HepG2 (cell line): ENCODE results near the gene MT1A. TPM values are rescaled to one million over a fixed set of nuclear protein-coding genes. Genes with fewer than 3 reads are reported as not detected.
A peak's percentile ranks its signal among the peaks of the same experiment; 100 is the strongest.

Experiments
- CEBPZ ChIP-seq: IDR thresholded peaks from 2 replicates; pipeline ENCODE4 v1.6.1; 2012; ENCODE audit warnings: low read length, improper control_type of control experiment
- FIP1L1 ChIP-seq: fragments of 200-400 bp; formaldehyde crosslinking; IDR thresholded peaks from 2 replicates; pipeline ENCODE4 v1.6.1; 2018; ENCODE audit warnings: low read depth, mild to moderate bottlenecking, low read length, moderate library complexity, borderline replicate concordance; ENCODE audit not compliant: insufficient read depth
- HOXD1 ChIP-seq: sonication (generic); formaldehyde crosslinking; IDR thresholded peaks from 2 replicates; pipeline ENCODE4 v1.5.0; 2020; ENCODE audit warnings: missing genetic modification reagents
- IRX3 ChIP-seq: sonication (generic); formaldehyde crosslinking; IDR thresholded peaks from 2 replicates; pipeline ENCODE4 v1.8.1; 2023; ENCODE audit warnings: mild to moderate bottlenecking, low read depth, missing genetic modification reagents, borderline replicate concordance
- MXD4 ChIP-seq: IDR thresholded peaks from 2 replicates; pipeline ENCODE4 v1.6.1; 2016; ENCODE audit warnings: mild to moderate bottlenecking, missing biosample characterization, missing genetic modification reagents
- MZF1 ChIP-seq: sonication (generic); formaldehyde crosslinking; IDR thresholded peaks from 2 replicates; pipeline ENCODE4 v1.8.1; 2023; ENCODE audit warnings: mild to moderate bottlenecking, missing genetic modification reagents, borderline replicate concordance
- SIX1 ChIP-seq: sonication (generic); formaldehyde crosslinking; IDR thresholded peaks from 2 replicates; pipeline ENCODE4 v1.4.0; 2020; ENCODE audit warnings: missing genetic modification reagents, borderline replicate concordance
- TFDP2 ChIP-seq: sonication (generic); formaldehyde crosslinking; IDR thresholded peaks from 2 replicates; pipeline ENCODE4 v1.4.0; 2020; ENCODE audit warnings: missing genetic modification reagents
- TP53 ChIP-seq: sonication (generic); formaldehyde crosslinking; conservative IDR thresholded peaks from 2 replicates; pipeline ENCODE4 v1.4.0; 2020; ENCODE audit warnings: missing genetic modification reagents
- TRIM22 ChIP-seq: fragments of 450-650 bp; IDR thresholded peaks from 2 replicates; pipeline ENCODE4 v1.6.1; 2017
- ZBTB10 ChIP-seq: sonication (generic); formaldehyde crosslinking; IDR thresholded peaks from 2 replicates; pipeline ENCODE4 v1.4.0; 2020; ENCODE audit warnings: missing genetic modification reagents, borderline replicate concordance
- ZNF235 ChIP-seq: sonication (generic); formaldehyde crosslinking; IDR thresholded peaks from 2 replicates; pipeline ENCODE4 v1.8.1; 2023; ENCODE audit warnings: mild to moderate bottlenecking, missing genetic modification reagents, borderline replicate concordance
- ZNF33A ChIP-seq: sonication (generic); formaldehyde crosslinking; IDR thresholded peaks from 2 replicates; pipeline ENCODE4 v1.5.1; 2020; ENCODE audit warnings: missing genetic modification reagents, mild to moderate bottlenecking, moderate library complexity, borderline replicate concordance
- ZNF781 ChIP-seq: sonication (generic); formaldehyde crosslinking; IDR thresholded peaks from 2 replicates; pipeline ENCODE4 v1.5.1; 2020; ENCODE audit warnings: borderline replicate concordance, mild to moderate bottlenecking, missing genetic modification reagents; ENCODE audit errors: not compliant biosample characterization
- ZXDC ChIP-seq: sonication (generic); formaldehyde crosslinking; IDR thresholded peaks from 2 replicates; pipeline ENCODE4 v1.5.0; 2020; ENCODE audit warnings: mild to moderate bottlenecking, missing genetic modification reagents
- ZZZ3 ChIP-seq: sonication (generic); formaldehyde crosslinking; IDR thresholded peaks from 2 replicates; pipeline ENCODE4 v1.4.0; 2020; ENCODE audit warnings: missing genetic modification reagents, mild to moderate bottlenecking, borderline replicate concordance
- polyA plus RNA-seq, 8 experiments: library from polyadenylated mRNA; depleted of rRNA in 3 of 8; stranded (reverse) in 7 of 8; unstranded in 1 of 8; fragments of >200 nt; fragmentation: Illumina TruSeq in 4 of 8; extraction: Trizol in 4 of 8; gene quantifications; 2 replicates each; pipeline versions ENCODE4 v1.2.1 to v1.2.3, GENCODE V29; 2011 to 2016; ENCODE audit warnings: low read depth in 4 of 8, missing spikeins in 1 of 8, mixed read lengths in 1 of 8; ENCODE audit not compliant: insufficient read depth in 1 of 8
- total RNA-seq, 5 experiments: library from RNA; depleted of rRNA; stranded (reverse); fragments of >200 nt; fragmentation: Illumina TruSeq; extraction: Trizol; gene quantifications; 2 replicates each; pipeline ENCODE4 v1.2.3, GENCODE V29; 2016; ENCODE audit warnings: low read depth in 1 of 5

MT1A gene
- total and polyA plus RNA-seq, 2 of the 13 experiments (the other 11 are each of a cell fraction or from before 2014, with no cell fraction given) = 8.3 to 10.4 TPM

GRCh38 chr16:56607109-56607618, 31.3 kb upstream of the MT1A start (continued):
- TF ChIP-seq ZXDC (CRISPR knock-in tag) = no peak
- TF ChIP-seq HOXD1 (CRISPR knock-in tag) = peak; percentile 62; the same call in 1 of the 2 replicates
- peak; percentile 70; the same call in 1 of the 2 replicates for TF ChIP-seq FIP1L1
- TF ChIP-seq SIX1 (CRISPR knock-in tag) = no peak
- TF ChIP-seq ZNF235 (CRISPR knock-in tag) = 0 out of 2 replicates have a peak, but pooled peaks have one; percentile 19
- TF ChIP-seq TFDP2 (CRISPR knock-in tag) = peak; percentile 74; the same call in 1 of the 2 replicates
- TF ChIP-seq MXD4 (CRISPR knock-in tag) = peak; percentile 36
- peak; percentile 55; the same call in 1 of the 2 replicates for TF ChIP-seq TP53 (CRISPR knock-in tag)
- no peak for TF ChIP-seq ZNF33A (CRISPR knock-in tag)
- TF ChIP-seq MZF1 (CRISPR knock-in tag) = no peak
- 0 out of 2 replicates have a peak, but pooled peaks have one; percentile 72 for TF ChIP-seq ZZZ3 (CRISPR knock-in tag)
- TF ChIP-seq ZNF781 (CRISPR knock-in tag) = peak; percentile 65
- TF ChIP-seq TRIM22 = no peak
- no peak for TF ChIP-seq CEBPZ
- peak; percentile 59; the same call in 1 of the 2 replicates for TF ChIP-seq IRX3 (CRISPR knock-in tag)
- no peak for TF ChIP-seq ZBTB10 (CRISPR knock-in tag)
